ENCODE results near the gene TBCD.

TBCD gene

DNA sequence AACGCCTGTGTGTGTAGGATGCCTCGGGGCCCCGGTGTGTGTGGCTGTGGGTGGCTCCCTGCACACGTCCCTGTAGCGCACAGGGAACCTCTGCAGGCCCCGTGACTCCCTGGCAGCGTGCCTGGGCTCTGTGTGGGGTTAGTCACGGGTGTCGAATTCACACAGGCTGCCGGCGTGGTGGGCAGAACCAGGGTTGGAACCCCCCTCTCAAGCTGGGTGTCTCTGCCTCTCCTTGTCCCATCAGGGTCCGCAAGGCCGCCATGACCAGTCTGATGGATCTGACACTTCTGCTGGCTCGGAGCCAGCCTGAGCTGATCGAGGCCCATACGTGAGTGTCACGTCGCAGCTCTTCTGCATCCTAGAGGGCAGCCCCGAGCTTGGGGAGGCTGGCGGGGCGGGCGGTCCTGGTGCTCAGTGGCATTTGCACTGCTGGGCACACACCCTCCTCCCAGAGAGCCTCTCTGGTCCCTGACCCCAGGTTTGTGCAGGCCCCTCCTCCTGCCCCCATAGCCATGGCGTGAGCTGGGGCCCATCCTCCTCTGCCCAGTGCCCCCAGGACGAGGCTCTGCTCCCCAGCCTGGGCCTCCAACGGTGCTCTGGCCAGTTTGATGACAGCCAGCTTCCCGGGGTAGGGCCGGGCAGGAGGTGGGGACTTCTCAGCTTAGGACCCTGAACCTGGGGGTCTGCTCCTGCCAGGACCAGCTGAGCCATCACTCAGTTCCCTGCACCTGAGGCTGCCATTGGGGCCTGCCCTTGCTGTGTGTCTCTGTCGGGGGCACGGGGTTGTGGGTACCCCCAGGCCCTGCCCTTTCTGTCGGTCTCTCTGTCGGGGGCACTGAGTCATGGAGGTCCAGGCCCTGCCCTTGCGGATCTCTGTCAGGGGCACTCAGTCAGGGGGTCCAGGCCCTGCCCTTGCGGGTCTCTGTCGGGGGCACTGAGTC is 176.1 kb downstream of the TBCD start:
- ATAC-seq (ENCODE audit: low read depth) (no peak), DNase-seq (ENCODE audit: low spot score) (peak; percentile 61)
- H3K9me3 ChIP-seq (ENCODE audit: severe bottlenecking): no peaks in the 10 kb centered on the region
- peaks cover 11% of the 10 kb centered on the region for H3K4me1 ChIP-seq (ENCODE audit: insufficient read depth, poor library complexity, severe bottlenecking)
- TF ChIP-seq, protein P1, sequence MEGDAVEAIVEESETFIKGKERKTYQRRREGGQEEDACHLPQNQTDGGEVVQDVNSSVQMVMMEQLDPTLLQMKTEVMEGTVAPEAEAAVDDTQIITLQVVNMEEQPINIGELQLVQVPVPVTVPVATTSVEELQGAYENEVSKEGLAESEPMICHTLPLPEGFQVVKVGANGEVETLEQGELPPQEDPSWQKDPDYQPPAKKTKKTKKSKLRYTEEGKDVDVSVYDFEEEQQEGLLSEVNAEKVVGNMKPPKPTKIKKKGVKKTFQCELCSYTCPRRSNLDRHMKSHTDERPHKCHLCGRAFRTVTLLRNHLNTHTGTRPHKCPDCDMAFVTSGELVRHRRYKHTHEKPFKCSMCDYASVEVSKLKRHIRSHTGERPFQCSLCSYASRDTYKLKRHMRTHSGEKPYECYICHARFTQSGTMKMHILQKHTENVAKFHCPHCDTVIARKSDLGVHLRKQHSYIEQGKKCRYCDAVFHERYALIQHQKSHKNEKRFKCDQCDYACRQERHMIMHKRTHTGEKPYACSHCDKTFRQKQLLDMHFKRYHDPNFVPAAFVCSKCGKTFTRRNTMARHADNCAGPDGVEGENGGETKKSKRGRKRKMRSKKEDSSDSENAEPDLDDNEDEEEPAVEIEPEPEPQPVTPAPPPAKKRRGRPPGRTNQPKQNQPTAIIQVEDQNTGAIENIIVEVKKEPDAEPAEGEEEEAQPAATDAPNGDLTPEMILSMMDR (IDR thresholded peaks at IDR 0.05; ENCODE audit: poor library complexity, severe bottlenecking): no peak
- H3K36me3 ChIP-seq (ENCODE audit: low read depth): peaks cover 61% of the 10 kb centered on the region
- H3K27ac ChIP-seq (ENCODE audit: poor library complexity, severe bottlenecking): no peak overlapping the region
- no peak overlapping the region for H3K4me3 ChIP-seq (ENCODE audit: severe bottlenecking)
- H3K27me3 ChIP-seq (ENCODE audit: insufficient read depth, poor library complexity, severe bottlenecking): no peaks in the 10 kb centered on the region

DNA sequence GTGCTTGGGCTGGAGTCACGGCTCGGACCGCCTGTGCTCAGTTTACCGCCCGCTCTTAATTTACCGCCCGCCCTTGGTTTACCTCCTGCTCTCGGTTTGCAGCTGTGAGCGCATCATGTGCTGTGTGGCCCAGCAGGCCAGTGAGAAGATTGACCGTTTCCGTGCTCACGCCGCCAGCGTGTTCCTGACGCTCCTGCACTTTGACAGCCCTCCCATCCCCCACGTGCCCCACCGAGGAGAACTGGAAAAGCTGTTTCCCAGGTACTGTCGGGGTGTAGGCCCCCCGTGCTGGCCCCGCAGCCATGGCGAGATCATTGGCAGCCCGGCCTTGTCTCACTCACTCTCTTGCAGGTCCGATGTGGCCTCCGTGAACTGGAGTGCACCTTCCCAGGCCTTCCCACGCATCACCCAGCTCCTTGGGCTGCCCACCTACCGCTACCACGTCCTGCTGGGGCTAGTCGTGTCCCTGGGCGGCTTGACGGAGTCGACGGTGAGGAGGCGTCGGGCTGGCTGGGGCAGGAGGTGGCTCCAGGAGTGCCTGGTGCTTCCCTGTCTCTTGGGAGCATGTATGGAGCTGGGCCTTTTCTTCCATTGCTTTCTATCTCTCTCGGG is 177.3 kb downstream of the TBCD start:
- Histone ChIP-seq H3K36me3 (ENCODE audit: low read depth) (peaks cover 61% of the 10 kb centered on the region), H3K4me1 (ENCODE audit: insufficient read depth, poor library complexity, severe bottlenecking) (peaks cover 11% of the 10 kb centered on the region), H3K4me3 (ENCODE audit: severe bottlenecking) (no peak overlapping the region), H3K9me3 (ENCODE audit: severe bottlenecking) (no peaks in the 10 kb centered on the region), H3K27ac (ENCODE audit: poor library complexity, severe bottlenecking) (no peak overlapping the region), H3K27me3 (ENCODE audit: insufficient read depth, poor library complexity, severe bottlenecking) (no peaks in the 10 kb centered on the region)
- ATAC-seq (ENCODE audit: low read depth) (no peak), DNase-seq (ENCODE audit: low spot score) (peak; percentile 67)
- TF ChIP-seq, protein P1 (IDR thresholded peaks at IDR 0.05; ENCODE audit: poor library complexity, severe bottlenecking): no peak

DNA sequence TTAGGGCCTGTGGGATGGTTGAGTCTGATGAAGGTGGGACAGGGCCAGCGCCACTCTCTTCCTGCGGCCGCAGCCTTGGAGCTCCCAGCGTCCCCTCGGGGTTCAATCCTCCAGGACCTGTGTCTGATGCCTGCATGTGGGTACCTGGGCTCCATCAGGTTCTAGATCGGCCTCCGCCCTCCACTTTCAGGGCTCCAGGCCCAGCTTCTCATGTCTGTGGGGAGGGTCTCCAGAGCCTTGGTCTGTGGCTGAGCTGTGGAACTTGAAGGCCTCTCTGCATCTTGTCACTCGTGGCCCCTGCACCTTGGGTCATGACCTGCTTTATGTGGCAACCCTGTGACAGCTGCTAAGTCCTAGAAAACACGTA is 177.8 kb downstream of the TBCD start:
- H3K27me3 ChIP-seq (ENCODE audit: insufficient read depth, poor library complexity, severe bottlenecking): no peaks in the 10 kb centered on the region
- H3K4me1 ChIP-seq (ENCODE audit: insufficient read depth, poor library complexity, severe bottlenecking): peaks cover 11% of the 10 kb centered on the region
- no peak overlapping the region for H3K27ac ChIP-seq (ENCODE audit: poor library complexity, severe bottlenecking)
- H3K9me3 ChIP-seq (ENCODE audit: severe bottlenecking): no peaks in the 10 kb centered on the region
- TF ChIP-seq, protein P1 (IDR thresholded peaks at IDR 0.05; ENCODE audit: poor library complexity, severe bottlenecking): no peak
- H3K4me3 ChIP-seq (ENCODE audit: severe bottlenecking): no peak overlapping the region
- ATAC-seq (ENCODE audit: low read depth) (no peak), DNase-seq (ENCODE audit: low spot score) (peak; percentile 38)
- peaks cover 60% of the 10 kb centered on the region for H3K36me3 ChIP-seq (ENCODE audit: low read depth)

DNA sequence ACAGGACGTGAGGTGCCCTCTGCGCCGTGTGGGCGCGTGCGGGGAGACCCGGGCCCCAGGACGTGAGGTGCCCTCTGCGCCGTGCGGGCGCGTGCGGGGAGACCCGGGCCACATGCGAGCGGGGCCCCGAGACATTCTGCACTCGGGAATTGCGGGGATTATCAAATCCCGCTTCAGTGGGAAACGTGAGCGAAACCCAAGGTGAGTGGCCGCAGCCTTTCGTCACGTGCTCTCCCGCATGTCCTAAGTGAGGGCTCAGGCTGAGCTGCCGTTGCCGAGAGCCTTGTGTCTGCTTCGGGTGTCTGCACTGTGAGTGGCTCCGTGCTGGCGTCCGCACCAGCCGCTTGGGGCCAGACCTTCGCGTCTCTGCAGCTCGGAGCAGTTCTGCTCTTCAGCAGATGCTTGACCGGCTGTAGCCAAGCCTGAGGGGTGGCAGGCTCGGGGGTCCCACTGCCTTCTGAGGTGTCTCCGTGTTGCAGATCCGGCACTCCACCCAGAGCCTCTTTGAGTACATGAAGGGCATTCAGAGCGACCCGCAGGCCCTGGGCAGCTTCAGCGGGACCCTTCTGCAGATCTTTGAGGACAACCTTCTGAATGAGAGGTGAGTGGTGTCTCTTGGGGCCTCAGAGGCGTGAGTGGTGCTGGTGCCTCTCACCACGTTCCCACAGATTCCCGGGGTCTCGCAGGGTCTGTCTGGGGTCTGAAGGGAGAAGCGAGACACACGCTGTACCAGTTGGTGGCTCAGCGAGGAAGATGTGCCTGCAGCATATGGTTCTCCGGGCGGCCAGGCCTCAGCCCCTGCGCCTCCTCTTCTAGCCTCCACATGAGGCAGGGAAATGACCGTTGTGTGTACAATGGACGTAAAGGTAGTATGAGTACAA is 178.4 kb downstream of the TBCD start:
- TF ChIP-seq, protein P1 (IDR thresholded peaks at IDR 0.05; ENCODE audit: poor library complexity, severe bottlenecking): no peak
- no peaks in the 10 kb centered on the region for H3K9me3 ChIP-seq (ENCODE audit: severe bottlenecking)
- peak; percentile 56 for DNase-seq (ENCODE audit: low spot score)

More for the DNA sequence above, 178.4 kb downstream of the TBCD start:
- peaks cover 11% of the 10 kb centered on the region for H3K4me1 ChIP-seq (ENCODE audit: insufficient read depth, poor library complexity, severe bottlenecking)
- no peaks in the 10 kb centered on the region for H3K27me3 ChIP-seq (ENCODE audit: insufficient read depth, poor library complexity, severe bottlenecking)
- no peak for ATAC-seq (ENCODE audit: low read depth)
- no peak overlapping the region for H3K27ac ChIP-seq (ENCODE audit: poor library complexity, severe bottlenecking)
- H3K36me3 ChIP-seq (ENCODE audit: low read depth): peaks cover 59% of the 10 kb centered on the region
- H3K4me3 ChIP-seq (ENCODE audit: severe bottlenecking): no peak overlapping the region

Measured in RWPE2 (cell line).